HFFc6 (cell line): Measurements from ENCODE around the gene C8A. TPM values are rescaled to one million over a fixed set of nuclear protein-coding genes. Genes with fewer than 3 reads are reported as not detected.

Experiments used
- DNase-seq: peaks from one replicate; pipeline ENCODE4 v3.0.0-alpha.2; 2018
- H3K27ac Mint-ChIP-seq: 2 replicates; pipeline ENCODE4 v1.8.0; 2020; ENCODE audit warnings: mild to moderate bottlenecking, mixed read lengths
- H3K27me3 Mint-ChIP-seq: 2 replicates; pipeline ENCODE4 v1.8.0; 2021; ENCODE audit warnings: mild to moderate bottlenecking, moderate library complexity, mixed read lengths; ENCODE audit not compliant: insufficient read depth
- H3K36me3 Mint-ChIP-seq: 2 replicates; pipeline ENCODE4 v1.8.0; 2021; ENCODE audit warnings: low read depth, mixed read lengths
- H3K4me1 Mint-ChIP-seq: 2 replicates; pipeline ENCODE4 v1.8.0; 2020; ENCODE audit warnings: low read depth, mixed read lengths
- H3K4me3 Mint-ChIP-seq: 2 replicates; pipeline ENCODE4 v1.8.0; 2020; ENCODE audit warnings: mild to moderate bottlenecking, moderate library complexity, mixed read lengths
- H3K9me3 Mint-ChIP-seq: 2 replicates; pipeline ENCODE4 v1.8.0; 2020; ENCODE audit warnings: mild to moderate bottlenecking, mixed read lengths
- CTCF ChIP-seq: fragments of 200-600 bp; sonication (generic); IDR thresholded peaks from 2 replicates; pipeline ENCODE4 v1.5.0; 2021; ENCODE audit warnings: antibody characterized with exemption, mild to moderate bottlenecking
- total RNA-seq, 6 experiments: library from RNA; stranded (reverse); fragmentation: NEBNext Ultra II Directional; extraction: Animal tissue kit (Norgen Biotek cat#: 25700); gene quantifications; 2 replicates in 1 of 6; 3 replicates in 5 of 6; pipeline ENCODE4 v1.2.3, GENCODE V29; 2021

C8A gene
- total RNA-seq, 6 experiments from 2014 or later = not detected

- peaks cover 57% of the 10 kb centered on the region for H3K4me1 Mint-ChIP-seq
- H3K9me3 Mint-ChIP-seq = no peaks in the 10 kb centered on the region
- DNase-seq = no peak
- no peak overlapping the region for H3K4me3 Mint-ChIP-seq
- H3K36me3 Mint-ChIP-seq = no peaks in the 10 kb centered on the region
- no peak for TF ChIP-seq CTCF
- peaks cover 1% of the 10 kb centered on the region; the same call in 1 of the 2 replicates for H3K27me3 Mint-ChIP-seq
- H3K27ac Mint-ChIP-seq = no peak overlapping the region
These were observed 51.1 kb downstream of the C8A start for GRCh38 chr1:56905667-56906066.

GRCh38 chr1:56908619-56909221, 54.1 kb downstream of the C8A start:
- no peak for TF ChIP-seq CTCF
- H3K36me3 Mint-ChIP-seq = no peaks in the 10 kb centered on the region
- no peaks in the 10 kb centered on the region for H3K9me3 Mint-ChIP-seq
- H3K4me3 Mint-ChIP-seq = no peak overlapping the region
- peaks cover 54% of the 10 kb centered on the region for H3K4me1 Mint-ChIP-seq
- DNase-seq = no peak
- peaks cover 1% of the 10 kb centered on the region; the same call in 1 of the 2 replicates for H3K27me3 Mint-ChIP-seq
- H3K27ac Mint-ChIP-seq = no peak overlapping the region

GRCh38 chr1:56910441-56910985, 55.9 kb downstream of the C8A start:
- Mint-ChIP-seq H3K27me3 (peaks cover 4% of the 10 kb centered on the region), H3K4me1 (peaks cover 42% of the 10 kb centered on the region), H3K27ac (no peak overlapping the region; the same call in 1 of the 2 replicates), H3K4me3 (no peak overlapping the region), H3K36me3 (no peaks in the 10 kb centered on the region), H3K9me3 (no peaks in the 10 kb centered on the region)
- TF ChIP-seq CTCF = no peak
- DNase-seq = no peak

GRCh38 chr1:56911098-56911938, 56.7 kb downstream of the C8A start:
- Mint-ChIP-seq H3K9me3 (no peaks in the 10 kb centered on the region), H3K4me3 (no peak overlapping the region; the same call in 1 of the 2 replicates), H3K27me3 (peaks cover 4% of the 10 kb centered on the region), H3K36me3 (no peaks in the 10 kb centered on the region), H3K27ac (peak overlapping the region; percentile 52; the same call in 1 of the 2 replicates), H3K4me1 (peaks cover 42% of the 10 kb centered on the region)
- no peak for TF ChIP-seq CTCF
- DNase-seq = peak; percentile 73

- Mint-ChIP-seq H3K9me3 (no peaks in the 10 kb centered on the region), H3K36me3 (no peaks in the 10 kb centered on the region), H3K4me1 (peaks cover 42% of the 10 kb centered on the region), H3K27ac (no peak overlapping the region), H3K27me3 (peaks cover 4% of the 10 kb centered on the region), H3K4me3 (no peak overlapping the region)
- TF ChIP-seq CTCF = no peak
- no peak for DNase-seq
These were observed 57.7 kb downstream of the C8A start for GRCh38 chr1:56912325-56912724.
